HepG2 (cell line): Measurements from ENCODE around the gene NPR3. TPM values are rescaled to one million over a fixed set of nuclear protein-coding genes. Genes with fewer than 3 reads are reported as not detected.

Experiments
- ATAC-seq: fragments of 200-7000 bp; cut with Tn5 transposase; 3 replicates; pipeline ENCODE4 v1.9.1; 2020; ENCODE audit warnings: mild to moderate bottlenecking, moderate library complexity
- BruUV-seq: library from RNA; stranded (reverse); fragments of 400-500 nt; replicated peaks from 2 replicates; lab custom pipeline; 2021; lab: Mats Ljungman, UMichigan
- CTCF ChIA-PET: fragments of 300-600 bp; formaldehyde crosslinking; extraction: SDS; loops from one replicate; lab custom pipeline; 2021; ENCODE audit warnings: low total read pairs, inconsistent platforms, low intra/inter-chr PET ratio; lab: Yijun Ruan, JAX
- POLR2A ChIA-PET: fragments of 350-600 bp; sonication (Branson Sonifier 250); formaldehyde crosslinking; loops from one replicate; lab custom pipeline; 2020; ENCODE audit warnings: antibody characterized with exemption, inconsistent platforms; lab: Yijun Ruan, JAX
- DNase-seq: peaks from one replicate; pipeline ENCODE4 v3.0.0-alpha.2; 2015; ENCODE audit warnings: low spot score
- FAIRE-seq: peaks from 3 replicates; lab custom pipeline; 2011; peaks lifted over from hg19 to GRCh38; lab: Jason Lieb, UNC
- H2AFZ ChIP-seq: one replicate; pipeline ENCODE4 v1.6.1; 2011; ENCODE audit warnings: low read length, inconsistent platforms
- H3K27ac ChIP-seq: fragments of 300-600 bp; 3 replicates; pipeline ENCODE4 v1.8.0; 2011; ENCODE audit warnings: mixed run types, mild to moderate bottlenecking, mixed read lengths, low read length, inconsistent platforms; ENCODE audit not compliant: insufficient read depth; ENCODE audit errors: extremely low read length
- H3K27me3 ChIP-seq, 2 experiments: fragments of 200-600 bp in 1 of 2; 2 replicates in 1 of 2; 3 replicates in 1 of 2; pipeline versions ENCODE4 v1.6.0 to v1.8.0; 2011; ENCODE audit warnings: low read length in 2 of 2, mild to moderate bottlenecking in 2 of 2, moderate library complexity in 2 of 2, inconsistent platforms in 1 of 2; ENCODE audit not compliant: insufficient read depth in 2 of 2, control insufficient read depth in 1 of 2
- H3K36me3 ChIP-seq, 2 experiments: fragments of 200-600 bp in 1 of 2; replicated peaks in 1 of 2; 2 replicates in 1 of 2; 3 replicates in 1 of 2; pipeline versions ENCODE4 v1.5.1 to v1.8.0; 2011; ENCODE audit warnings: low read length in 2 of 2, inconsistent platforms in 1 of 2; ENCODE audit not compliant: insufficient read depth in 2 of 2, control insufficient read depth in 1 of 2
- H3K4me1 ChIP-seq: 2 replicates; pipeline ENCODE4 v1.5.1; 2012; ENCODE audit warnings: low read length, inconsistent platforms; ENCODE audit not compliant: insufficient read depth
- H3K4me2 ChIP-seq: 2 replicates; pipeline ENCODE4 v1.6.0; 2011; ENCODE audit warnings: low read depth, low read length, inconsistent platforms
- H3K4me3 ChIP-seq, 3 experiments: fragments of 200-600 bp in 1 of 3; sonication (generic), shearing (Covaris generic) in 1 of 3; replicated peaks in 1 of 3; 2 replicates each; pipeline ENCODE4 v1.5.1; 2011 to 2016; ENCODE audit warnings: low read length in 3 of 3, inconsistent platforms in 2 of 3, low read depth in 2 of 3, mild to moderate bottlenecking in 2 of 3, control low read depth in 1 of 3, mixed read lengths in 1 of 3; ENCODE audit not compliant: insufficient read depth in 1 of 3
- H3K79me2 ChIP-seq: one replicate; pipeline ENCODE4 v1.6.1; 2011; ENCODE audit warnings: low read length, inconsistent platforms; ENCODE audit not compliant: insufficient read depth
- H3K9ac ChIP-seq: 2 replicates; pipeline ENCODE4 v1.6.0; 2011; ENCODE audit warnings: mild to moderate bottlenecking, low read depth, low read length, inconsistent platforms; ENCODE audit not compliant: insufficient read depth
- H3K9me3 ChIP-seq: 2 replicates; pipeline ENCODE4 v1.5.1; 2012; ENCODE audit warnings: mild to moderate bottlenecking, low read length
- H4K20me1 ChIP-seq: 2 replicates; pipeline ENCODE4 v1.6.0; 2011; ENCODE audit warnings: inconsistent platforms, mild to moderate bottlenecking, low read length, moderate library complexity; ENCODE audit not compliant: insufficient read depth
- CBX5 ChIP-seq: sonication (generic); formaldehyde crosslinking; IDR thresholded peaks from 2 replicates; pipeline ENCODE4 v1.4.0; 2020; ENCODE audit warnings: missing genetic modification reagents, borderline replicate concordance
- ELF1 ChIP-seq: sonication (generic); formaldehyde crosslinking; IDR thresholded peaks from 2 replicates; pipeline ENCODE4 v1.4.0; 2020; ENCODE audit warnings: missing genetic modification reagents
- ETV5 ChIP-seq: IDR thresholded peaks from 2 replicates; pipeline ENCODE4 v1.6.1; 2018; ENCODE audit warnings: missing biosample characterization, missing genetic modification reagents, inconsistent platforms, borderline replicate concordance
- FOXC1 ChIP-seq: sonication (generic); formaldehyde crosslinking; IDR thresholded peaks from 2 replicates; pipeline ENCODE4 v1.8.0; 2022; ENCODE audit warnings: mild to moderate bottlenecking, missing genetic modification reagents, borderline replicate concordance
- HNRNPLL ChIP-seq: fragments of 200-400 bp; formaldehyde crosslinking; IDR thresholded peaks from 2 replicates; pipeline ENCODE4 v1.6.1; 2017; ENCODE audit warnings: mild to moderate bottlenecking, low read depth, low read length; ENCODE audit not compliant: poor library complexity, severe bottlenecking
- HNRNPUL1 ChIP-seq: fragments of 200-400 bp; formaldehyde crosslinking; IDR thresholded peaks from 2 replicates; pipeline ENCODE4 v1.6.1; 2017; ENCODE audit warnings: low read depth, mild to moderate bottlenecking, low read length, moderate library complexity
- HOMEZ ChIP-seq: IDR thresholded peaks from 2 replicates; pipeline ENCODE4 v1.6.1; 2016; ENCODE audit warnings: low read depth
- MEF2D ChIP-seq: sonication (generic); formaldehyde crosslinking; IDR thresholded peaks from 2 replicates; pipeline ENCODE4 v1.5.1; 2020; ENCODE audit warnings: mild to moderate bottlenecking, missing genetic modification reagents
- MIXL1 ChIP-seq: IDR thresholded peaks from 2 replicates; pipeline ENCODE4 v1.6.1; 2016
- RFX5 ChIP-seq: IDR thresholded peaks from 2 replicates; pipeline ENCODE4 v1.6.1; 2011; ENCODE audit warnings: low read depth, low read length, improper control_type of control experiment
- ZFAT ChIP-seq: sonication (generic); formaldehyde crosslinking; conservative IDR thresholded peaks from 2 replicates; pipeline ENCODE4 v1.8.1; 2023; ENCODE audit warnings: missing genetic modification reagents, inconsistent platforms
- ZFP36 ChIP-seq: fragments of 150-350 bp; IDR thresholded peaks from 2 replicates; pipeline ENCODE4 v1.6.1; 2018; ENCODE audit warnings: borderline replicate concordance, low read length, low read depth; ENCODE audit not compliant: partially characterized antibody
- ZNF282 ChIP-seq: fragments of 450-650 bp; IDR thresholded peaks from 2 replicates; pipeline ENCODE4 v1.6.1; 2018; ENCODE audit not compliant: partially characterized antibody
- ZNF687 ChIP-seq: sonication (generic); formaldehyde crosslinking; IDR thresholded peaks from 2 replicates; pipeline ENCODE4 v1.5.1; 2020; ENCODE audit warnings: mild to moderate bottlenecking, missing genetic modification reagents, moderate library complexity
- WGBS: methylation state at CpG from one replicate; pipeline ENCODE4 v1.1.6; 2017; ENCODE audit warnings: low lambda C conversion rate; 5-methylcytosine and 5-hydroxymethylcytosine counted together
- in situ Hi-C: cut with HindIII; loops from 2 replicates; pipeline ENCODE4 v1.10.0; 2017; ENCODE audit warnings: low pct_unique_long_range_greater_than_20kb; ENCODE audit not compliant: extremely low pct_ligation_motif_present
- intact Hi-C: fragments of 100-400 bp; cut with micrococcal nuclease; formaldehyde crosslinking; loops from one replicate; pipeline ENCODE4 v1.10.0; 2022; ENCODE audit not compliant: unreplicated experiment
- polyA plus RNA-seq, 8 experiments: library from polyadenylated mRNA; depleted of rRNA in 3 of 8; stranded (reverse) in 7 of 8; unstranded in 1 of 8; fragments of >200 nt; fragmentation: Illumina TruSeq in 4 of 8; extraction: Trizol in 4 of 8; gene quantifications; 2 replicates each; pipeline versions ENCODE4 v1.2.1 to v1.2.3, GENCODE V29; 2011 to 2016; ENCODE audit warnings: low read depth in 4 of 8, missing spikeins in 1 of 8, mixed read lengths in 1 of 8; ENCODE audit not compliant: insufficient read depth in 1 of 8
- total RNA-seq, 5 experiments: library from RNA; depleted of rRNA; stranded (reverse); fragments of >200 nt; fragmentation: Illumina TruSeq; extraction: Trizol; gene quantifications; 2 replicates each; pipeline ENCODE4 v1.2.3, GENCODE V29; 2016; ENCODE audit warnings: low read depth in 1 of 5
- TF ChIP-seq, protein P1 (sequence below): sonication (generic); formaldehyde crosslinking; IDR thresholded peaks from 2 replicates; pipeline ENCODE4 v1.5.1; 2020; ENCODE audit warnings: missing genetic modification reagents, mild to moderate bottlenecking, borderline replicate concordance

The NPR3 gene
- total and polyA plus RNA-seq, 2 of the 13 experiments (the other 11 are each of a cell fraction or from before 2014, with no cell fraction given): 0.01 TPM; not detected in 1

- Histone ChIP-seq H3K4me1 (no peaks in the 10 kb centered on the region), H3K9me3 (no peaks in the 10 kb centered on the region), H2AFZ (no peak overlapping the region)
- no peak for FAIRE-seq
- 78% methylated on average over 14 of the region's 16 CpGs for WGBS
- intact Hi-C loops: loop anchor here (2.0 to 5.0 kb wide), 2 partner anchors 144 to 283 kb away; no protein-coding TSS in a partner anchor
- TF ChIP-seq MIXL1 (no peak), ZNF687 (no peak), RFX5 (no peak), HNRNPLL (no peak), MEF2D (CRISPR knock-in tag) (no peak), CBX5 (CRISPR knock-in tag) (no peak), ZFP36 (no peak), ZFAT (CRISPR knock-in tag) (no peak), HNRNPUL1 (no peak), HOMEZ (CRISPR knock-in tag) (no peak), ZNF282 (no peak), ETV5 (CRISPR knock-in tag) (no peak), FOXC1 (no peak), ELF1 (CRISPR knock-in tag) (no peak)
- TF ChIP-seq, protein P1, sequence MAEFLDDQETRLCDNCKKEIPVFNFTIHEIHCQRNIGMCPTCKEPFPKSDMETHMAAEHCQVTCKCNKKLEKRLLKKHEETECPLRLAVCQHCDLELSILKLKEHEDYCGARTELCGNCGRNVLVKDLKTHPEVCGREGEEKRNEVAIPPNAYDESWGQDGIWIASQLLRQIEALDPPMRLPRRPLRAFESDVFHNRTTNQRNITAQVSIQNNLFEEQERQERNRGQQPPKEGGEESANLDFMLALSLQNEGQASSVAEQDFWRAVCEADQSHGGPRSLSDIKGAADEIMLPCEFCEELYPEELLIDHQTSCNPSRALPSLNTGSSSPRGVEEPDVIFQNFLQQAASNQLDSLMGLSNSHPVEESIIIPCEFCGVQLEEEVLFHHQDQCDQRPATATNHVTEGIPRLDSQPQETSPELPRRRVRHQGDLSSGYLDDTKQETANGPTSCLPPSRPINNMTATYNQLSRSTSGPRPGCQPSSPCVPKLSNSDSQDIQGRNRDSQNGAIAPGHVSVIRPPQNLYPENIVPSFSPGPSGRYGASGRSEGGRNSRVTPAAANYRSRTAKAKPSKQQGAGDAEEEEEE: no peak
- TF ChIP-seq, all 625 proteins: peak for 0
- Histone ChIP-seq H3K9ac (no peak overlapping the region), H3K27ac (no peak overlapping the region), H3K27me3 (peaks cover 2 to 5% of the 10 kb centered on the region in 2 experiments; a peak in 4 of 5 replicates), H3K4me2 (no peak overlapping the region), H3K4me3 (no peak overlapping the region), H3K79me2 (no peaks in the 10 kb centered on the region), H4K20me1 (no peaks in the 10 kb centered on the region), H3K36me3 (no peaks in the 10 kb centered on the region)
- ChIA-PET POLR2A (no interaction called here), CTCF (no interaction called here)
- BruUV-seq: no TSS peak
- no peak for DNase-seq
- in situ Hi-C loops: loop anchor here (10.0 to 25.0 kb wide), 3 partner anchors 228 to 716 kb away; no protein-coding TSS in a partner anchor
- ATAC-seq: no peak
These were observed 2.2 kb upstream of the NPR3 start for GRCh38 chr5:32708949-32709348.
